Measurements from ENCODE around the gene TRERF1. TPM values are rescaled to one million over a fixed set of nuclear protein-coding genes. Genes with fewer than 3 reads are reported as not detected.

TRERF1 gene
- total and polyA plus RNA-seq, 2 of the 8 experiments (the other 6 are each of a cell fraction or from before 2014, with no cell fraction given): 10.8 to 21.5 TPM

DNA sequence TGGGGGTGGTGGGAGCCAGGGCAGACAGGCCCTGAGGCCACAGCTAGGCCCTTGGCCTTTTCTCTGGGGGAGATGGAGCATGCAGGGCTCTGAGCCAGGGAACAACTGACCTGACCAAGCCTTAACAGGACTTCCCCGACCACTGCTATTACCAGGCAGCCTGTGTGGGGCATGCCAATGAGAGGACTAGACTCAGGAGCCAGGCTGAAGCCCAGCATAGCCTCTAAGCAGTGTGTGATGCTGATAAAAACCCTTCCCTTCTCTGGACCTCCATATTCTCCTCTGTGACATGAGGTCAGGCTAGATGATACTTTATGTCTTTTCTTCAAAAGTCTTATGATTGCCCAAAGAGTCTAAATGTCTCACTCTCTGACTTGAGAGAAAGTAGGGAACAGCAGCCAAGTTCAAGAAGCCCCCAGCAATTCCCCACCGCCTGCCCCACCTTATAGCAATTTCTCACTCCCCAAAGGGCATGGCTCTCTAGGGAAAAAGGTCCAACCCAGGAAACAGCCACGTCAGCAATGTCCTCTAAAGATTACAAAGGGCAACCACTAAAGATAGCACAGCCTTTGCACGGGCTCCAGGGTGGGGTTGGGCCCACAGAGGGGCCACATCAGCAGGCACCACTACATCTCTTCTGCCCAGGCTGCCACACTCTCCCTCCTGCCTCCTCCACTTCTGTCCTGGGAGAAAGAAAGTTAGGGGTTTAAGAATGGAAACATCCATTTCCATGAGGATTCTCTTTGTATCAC is 71.3 kb downstream of the TRERF1 start (continued):
- TF ChIP-seq, protein P1, sequence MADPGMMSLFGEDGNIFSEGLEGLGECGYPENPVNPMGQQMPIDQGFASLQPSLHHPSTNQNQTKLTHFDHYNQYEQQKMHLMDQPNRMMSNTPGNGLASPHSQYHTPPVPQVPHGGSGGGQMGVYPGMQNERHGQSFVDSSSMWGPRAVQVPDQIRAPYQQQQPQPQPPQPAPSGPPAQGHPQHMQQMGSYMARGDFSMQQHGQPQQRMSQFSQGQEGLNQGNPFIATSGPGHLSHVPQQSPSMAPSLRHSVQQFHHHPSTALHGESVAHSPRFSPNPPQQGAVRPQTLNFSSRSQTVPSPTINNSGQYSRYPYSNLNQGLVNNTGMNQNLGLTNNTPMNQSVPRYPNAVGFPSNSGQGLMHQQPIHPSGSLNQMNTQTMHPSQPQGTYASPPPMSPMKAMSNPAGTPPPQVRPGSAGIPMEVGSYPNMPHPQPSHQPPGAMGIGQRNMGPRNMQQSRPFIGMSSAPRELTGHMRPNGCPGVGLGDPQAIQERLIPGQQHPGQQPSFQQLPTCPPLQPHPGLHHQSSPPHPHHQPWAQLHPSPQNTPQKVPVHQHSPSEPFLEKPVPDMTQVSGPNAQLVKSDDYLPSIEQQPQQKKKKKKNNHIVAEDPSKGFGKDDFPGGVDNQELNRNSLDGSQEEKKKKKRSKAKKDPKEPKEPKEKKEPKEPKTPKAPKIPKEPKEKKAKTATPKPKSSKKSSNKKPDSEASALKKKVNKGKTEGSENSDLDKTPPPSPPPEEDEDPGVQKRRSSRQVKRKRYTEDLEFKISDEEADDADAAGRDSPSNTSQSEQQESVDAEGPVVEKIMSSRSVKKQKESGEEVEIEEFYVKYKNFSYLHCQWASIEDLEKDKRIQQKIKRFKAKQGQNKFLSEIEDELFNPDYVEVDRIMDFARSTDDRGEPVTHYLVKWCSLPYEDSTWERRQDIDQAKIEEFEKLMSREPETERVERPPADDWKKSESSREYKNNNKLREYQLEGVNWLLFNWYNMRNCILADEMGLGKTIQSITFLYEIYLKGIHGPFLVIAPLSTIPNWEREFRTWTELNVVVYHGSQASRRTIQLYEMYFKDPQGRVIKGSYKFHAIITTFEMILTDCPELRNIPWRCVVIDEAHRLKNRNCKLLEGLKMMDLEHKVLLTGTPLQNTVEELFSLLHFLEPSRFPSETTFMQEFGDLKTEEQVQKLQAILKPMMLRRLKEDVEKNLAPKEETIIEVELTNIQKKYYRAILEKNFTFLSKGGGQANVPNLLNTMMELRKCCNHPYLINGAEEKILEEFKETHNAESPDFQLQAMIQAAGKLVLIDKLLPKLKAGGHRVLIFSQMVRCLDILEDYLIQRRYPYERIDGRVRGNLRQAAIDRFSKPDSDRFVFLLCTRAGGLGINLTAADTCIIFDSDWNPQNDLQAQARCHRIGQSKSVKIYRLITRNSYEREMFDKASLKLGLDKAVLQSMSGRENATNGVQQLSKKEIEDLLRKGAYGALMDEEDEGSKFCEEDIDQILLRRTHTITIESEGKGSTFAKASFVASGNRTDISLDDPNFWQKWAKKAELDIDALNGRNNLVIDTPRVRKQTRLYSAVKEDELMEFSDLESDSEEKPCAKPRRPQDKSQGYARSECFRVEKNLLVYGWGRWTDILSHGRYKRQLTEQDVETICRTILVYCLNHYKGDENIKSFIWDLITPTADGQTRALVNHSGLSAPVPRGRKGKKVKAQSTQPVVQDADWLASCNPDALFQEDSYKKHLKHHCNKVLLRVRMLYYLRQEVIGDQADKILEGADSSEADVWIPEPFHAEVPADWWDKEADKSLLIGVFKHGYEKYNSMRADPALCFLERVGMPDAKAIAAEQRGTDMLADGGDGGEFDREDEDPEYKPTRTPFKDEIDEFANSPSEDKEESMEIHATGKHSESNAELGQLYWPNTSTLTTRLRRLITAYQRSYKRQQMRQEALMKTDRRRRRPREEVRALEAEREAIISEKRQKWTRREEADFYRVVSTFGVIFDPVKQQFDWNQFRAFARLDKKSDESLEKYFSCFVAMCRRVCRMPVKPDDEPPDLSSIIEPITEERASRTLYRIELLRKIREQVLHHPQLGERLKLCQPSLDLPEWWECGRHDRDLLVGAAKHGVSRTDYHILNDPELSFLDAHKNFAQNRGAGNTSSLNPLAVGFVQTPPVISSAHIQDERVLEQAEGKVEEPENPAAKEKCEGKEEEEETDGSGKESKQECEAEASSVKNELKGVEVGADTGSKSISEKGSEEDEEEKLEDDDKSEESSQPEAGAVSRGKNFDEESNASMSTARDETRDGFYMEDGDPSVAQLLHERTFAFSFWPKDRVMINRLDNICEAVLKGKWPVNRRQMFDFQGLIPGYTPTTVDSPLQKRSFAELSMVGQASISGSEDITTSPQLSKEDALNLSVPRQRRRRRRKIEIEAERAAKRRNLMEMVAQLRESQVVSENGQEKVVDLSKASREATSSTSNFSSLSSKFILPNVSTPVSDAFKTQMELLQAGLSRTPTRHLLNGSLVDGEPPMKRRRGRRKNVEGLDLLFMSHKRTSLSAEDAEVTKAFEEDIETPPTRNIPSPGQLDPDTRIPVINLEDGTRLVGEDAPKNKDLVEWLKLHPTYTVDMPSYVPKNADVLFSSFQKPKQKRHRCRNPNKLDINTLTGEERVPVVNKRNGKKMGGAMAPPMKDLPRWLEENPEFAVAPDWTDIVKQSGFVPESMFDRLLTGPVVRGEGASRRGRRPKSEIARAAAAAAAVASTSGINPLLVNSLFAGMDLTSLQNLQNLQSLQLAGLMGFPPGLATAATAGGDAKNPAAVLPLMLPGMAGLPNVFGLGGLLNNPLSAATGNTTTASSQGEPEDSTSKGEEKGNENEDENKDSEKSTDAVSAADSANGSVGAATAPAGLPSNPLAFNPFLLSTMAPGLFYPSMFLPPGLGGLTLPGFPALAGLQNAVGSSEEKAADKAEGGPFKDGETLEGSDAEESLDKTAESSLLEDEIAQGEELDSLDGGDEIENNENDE (IDR thresholded peaks at IDR 0.05; ENCODE audit: insufficient replicate concordance, low read length): no peak
- TF ChIP-seq TBP (IDR thresholded peaks at IDR 0.05; ENCODE audit: low read depth, low read length) (no peak), POU5F1 (IDR thresholded peaks at IDR 0.05; ENCODE audit: low read depth, low read length) (no peak), SIX5 (IDR thresholded peaks at IDR 0.05; ENCODE audit: low read depth, low read length) (no peak), TAF7 (optimal IDR thresholded peaks at IDR 0.05; ENCODE audit: borderline replicate concordance, low read depth, low read length) (no peak), CHD2 (IDR thresholded peaks at IDR 0.05; ENCODE audit: low read length) (no peak), KDM1A (IDR thresholded peaks at IDR 0.05; ENCODE audit: borderline replicate concordance, low read length) (no peak), HDAC2 (IDR thresholded peaks at IDR 0.05; ENCODE audit: borderline replicate concordance in 1 of 2, low read depth in 2 of 2, low read length in 2 of 2) (no peak)
- TF ChIP-seq, protein P2, sequence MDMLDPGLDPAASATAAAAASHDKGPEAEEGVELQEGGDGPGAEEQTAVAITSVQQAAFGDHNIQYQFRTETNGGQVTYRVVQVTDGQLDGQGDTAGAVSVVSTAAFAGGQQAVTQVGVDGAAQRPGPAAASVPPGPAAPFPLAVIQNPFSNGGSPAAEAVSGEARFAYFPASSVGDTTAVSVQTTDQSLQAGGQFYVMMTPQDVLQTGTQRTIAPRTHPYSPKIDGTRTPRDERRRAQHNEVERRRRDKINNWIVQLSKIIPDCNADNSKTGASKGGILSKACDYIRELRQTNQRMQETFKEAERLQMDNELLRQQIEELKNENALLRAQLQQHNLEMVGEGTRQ (IDR thresholded peaks at IDR 0.05; ENCODE audit: low read length): no peak

All from H1 (cell line).